NCI-H2107 (cell line): ENCODE data around the gene GAMT.

Experiments
- DNase-seq: peaks from one replicate; lab custom pipeline; 2025; lab: John Stamatoyannopoulos, UW

GAMT gene

GRCh38 chr19:1384085-1384462 is 17.3 kb downstream of the GAMT start:
- no peak for DNase-seq

- peak; percentile 75 for DNase-seq
Measured at GRCh38 chr19:1383312-1384084, 17.8 kb downstream of the GAMT start, which contains the start of gene NDUFS7. Gene NDUFS7 (plus strand): TSS chr19:1383907. CDS start chr19:1383927, 20 bp downstream.

- DNase-seq, result no peak
Measured at GRCh38 chr19:1383017-1383311, 18.4 kb downstream of the GAMT start.

GRCh38 chr19:1382250-1382649 is 19.1 kb downstream of the GAMT start:
- DNase-seq, result no peak

GRCh38 chr19:1379961-1380489 is 21.3 kb downstream of the GAMT start:
- DNase-seq, result no peak

DNA sequence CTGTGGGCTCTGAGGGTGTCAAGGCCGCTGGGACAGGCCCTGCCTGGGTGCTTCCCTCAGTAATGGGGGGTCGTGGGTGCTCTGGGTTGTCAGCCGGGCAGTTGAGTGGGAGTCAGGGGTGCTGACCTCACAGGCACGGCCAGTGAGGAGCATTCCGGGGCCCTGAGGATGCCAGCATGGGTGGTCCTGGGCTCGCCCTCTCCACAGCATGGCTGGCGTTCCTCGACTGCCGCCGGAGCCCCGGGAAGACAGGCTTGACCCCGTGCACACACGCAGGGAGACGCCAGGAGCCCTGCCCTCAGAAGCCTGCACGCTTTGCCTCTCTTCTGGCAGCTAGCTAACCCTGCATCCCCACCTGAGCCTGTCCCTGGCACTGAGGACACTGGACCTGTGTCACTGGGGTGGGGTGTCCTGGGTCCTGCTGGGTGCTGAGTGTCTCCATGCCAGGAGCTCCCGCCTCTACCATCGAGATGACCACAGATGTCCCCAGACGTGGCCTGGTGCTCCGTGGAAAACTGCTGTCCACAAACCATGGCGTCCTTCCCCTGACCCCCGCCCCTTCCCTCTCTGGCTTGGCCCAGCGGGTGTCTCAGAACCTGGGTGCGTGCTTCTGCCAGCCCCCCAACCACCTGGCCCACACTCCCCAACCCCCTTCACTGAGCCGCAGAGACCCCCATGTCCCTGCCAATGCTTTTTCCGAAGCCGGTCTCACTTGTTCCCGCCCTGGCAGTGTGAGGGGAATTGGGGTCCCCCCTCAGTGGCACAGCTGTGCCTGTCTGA is 22.0 kb downstream of the GAMT start:
- DNase-seq, result no peak

- DNase-seq, result no peak
Measured at GRCh38 chr19:1377965-1378785, 23.2 kb downstream of the GAMT start.

GRCh38 chr19:1377176-1377964 is 24.0 kb downstream of the GAMT start:
- no peak for DNase-seq

DNA sequence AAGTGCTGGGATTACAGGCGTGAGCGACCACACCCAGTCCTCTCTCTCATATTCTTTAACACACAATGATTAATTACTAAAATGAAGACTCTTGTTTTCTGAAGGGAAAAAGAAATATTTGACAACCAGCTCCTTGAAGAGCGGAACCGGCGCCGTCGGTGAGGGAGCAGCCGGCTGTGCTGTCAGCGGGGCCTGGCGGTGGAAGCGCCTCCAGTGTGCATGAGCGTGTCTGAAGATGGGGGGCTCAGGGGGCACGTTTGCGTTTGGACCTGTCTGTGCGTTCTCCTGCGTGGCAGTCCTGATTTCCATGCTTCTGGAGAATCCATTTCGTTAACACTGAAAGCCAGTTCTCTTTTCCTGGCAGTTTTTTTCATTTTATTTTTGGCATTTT is 24.9 kb downstream of the GAMT start:
- no peak for DNase-seq

- DNase-seq, result no peak
Measured at GRCh38 chr19:1374250-1374577, 27.1 kb downstream of the GAMT start.

- DNase-seq, result no peak
Measured at GRCh38 chr19:1373534-1374249, 27.6 kb downstream of the GAMT start.

GRCh38 chr19:1373042-1373533 is 28.3 kb downstream of the GAMT start:
- DNase-seq, result no peak

DNA sequence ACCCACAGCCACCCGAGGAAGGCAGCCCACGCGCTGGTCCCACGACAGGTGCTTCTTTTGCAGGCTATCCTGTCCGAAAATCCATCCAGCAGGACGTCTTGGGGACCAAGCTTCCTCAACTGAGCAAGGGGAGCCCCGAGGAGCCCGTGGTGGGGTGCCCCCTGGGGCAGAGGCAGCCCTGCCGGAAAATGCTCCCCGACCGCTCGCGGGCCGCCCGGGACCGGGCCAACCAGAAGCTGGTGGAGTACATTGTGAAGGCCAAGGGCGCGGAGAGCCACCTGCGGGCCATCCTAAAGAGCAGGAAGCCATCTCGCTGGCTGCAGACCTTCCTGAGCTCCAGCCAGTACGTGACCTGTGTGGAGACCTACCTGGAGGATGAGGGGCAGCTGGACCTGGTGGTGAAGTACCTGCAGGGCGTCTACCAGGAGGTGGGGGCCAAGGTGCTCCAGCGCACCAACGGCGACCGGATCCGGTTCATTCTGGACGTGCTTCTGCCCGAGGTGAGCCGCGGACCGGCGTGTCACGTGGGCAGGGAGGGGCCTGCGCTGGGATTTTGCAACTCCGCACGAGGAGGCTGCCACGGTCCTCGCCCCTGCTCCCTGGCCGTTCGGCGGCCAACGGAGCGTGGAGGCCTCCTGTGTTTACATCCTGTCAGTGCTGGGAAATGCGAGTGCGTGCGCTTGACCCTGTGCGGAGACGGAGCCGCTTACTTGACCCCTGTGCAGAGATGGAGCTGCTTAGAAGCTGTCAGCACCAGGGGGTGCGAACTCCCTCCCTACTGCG is 30.6 kb downstream of the GAMT start:
- DNase-seq, result no peak

DNA sequence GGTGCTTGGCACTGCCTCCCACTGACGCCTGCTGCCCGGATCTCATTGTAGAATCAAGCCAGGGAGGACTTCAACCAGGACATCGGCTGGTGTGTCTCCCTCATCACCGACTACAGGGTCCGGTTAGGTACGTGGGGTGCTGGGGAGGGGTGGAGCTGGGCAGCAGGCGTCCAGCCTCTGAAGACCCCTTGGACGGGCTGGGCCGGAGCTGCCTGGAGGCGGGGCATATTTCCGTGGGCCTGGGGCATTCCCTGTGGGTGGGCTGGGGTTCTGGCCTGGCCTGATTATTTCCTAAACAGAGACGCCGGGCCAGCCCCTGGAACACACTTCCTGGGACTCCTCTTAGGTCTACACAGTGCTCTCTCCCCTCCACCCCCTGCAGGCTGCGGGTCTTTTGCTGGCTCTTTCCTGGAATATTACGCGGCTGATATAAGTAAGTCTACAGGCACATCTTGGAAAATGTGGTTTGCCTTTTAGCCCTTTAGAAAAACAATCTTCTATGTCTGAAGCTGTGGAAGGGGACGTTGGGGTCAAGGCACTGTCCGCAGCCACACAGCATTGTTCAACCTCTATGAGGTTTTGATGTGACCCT is 32.0 kb downstream of the GAMT start:
- DNase-seq, result no peak

DNA sequence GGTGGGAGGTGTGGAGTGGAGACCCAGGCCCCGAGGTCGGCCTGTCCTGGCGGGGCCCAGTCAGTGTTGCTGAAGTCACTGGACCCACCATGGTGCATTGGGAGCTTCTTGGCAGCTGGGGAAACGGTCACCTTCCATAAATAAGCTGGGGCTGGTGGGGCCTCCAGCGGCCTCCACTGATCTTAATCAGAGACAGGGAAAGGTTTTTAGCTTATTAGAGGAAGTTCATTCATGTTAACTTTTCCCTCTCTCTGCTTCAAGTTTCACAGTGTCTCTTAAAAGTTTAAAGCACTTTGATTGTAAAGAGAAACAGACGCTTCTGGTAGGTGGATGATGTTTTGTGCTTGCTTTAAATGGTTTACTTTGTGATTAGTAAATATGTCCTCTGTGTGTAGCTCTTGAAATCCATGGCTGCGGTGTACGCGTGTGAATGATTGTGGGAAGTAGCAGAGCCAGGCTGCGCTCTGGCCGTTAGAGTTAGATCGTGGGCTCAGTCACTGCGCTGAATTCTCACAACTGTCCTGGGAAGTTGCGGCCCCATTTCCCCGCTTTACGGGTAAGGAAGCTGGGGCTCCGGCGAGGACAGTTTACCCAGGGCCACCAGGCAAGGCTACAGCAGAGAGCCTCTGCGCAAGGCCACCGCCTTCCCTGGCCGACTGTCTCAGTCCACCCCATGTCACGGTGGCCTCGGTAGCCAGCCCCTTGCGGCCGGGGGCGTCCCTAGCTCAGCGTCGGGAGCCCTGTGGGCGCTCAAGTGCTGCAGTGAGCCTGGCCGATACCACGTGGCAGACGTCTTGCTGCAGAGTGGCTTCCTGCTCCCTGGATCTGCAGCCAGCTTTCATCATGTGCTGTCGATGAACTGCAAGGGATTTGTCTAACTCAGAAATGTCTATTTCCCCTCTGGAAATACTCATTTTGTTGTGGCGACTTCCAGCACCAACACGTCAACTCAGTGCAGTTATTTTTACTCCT is 34.2 kb downstream of the GAMT start:
- DNase-seq, result no peak

DNA sequence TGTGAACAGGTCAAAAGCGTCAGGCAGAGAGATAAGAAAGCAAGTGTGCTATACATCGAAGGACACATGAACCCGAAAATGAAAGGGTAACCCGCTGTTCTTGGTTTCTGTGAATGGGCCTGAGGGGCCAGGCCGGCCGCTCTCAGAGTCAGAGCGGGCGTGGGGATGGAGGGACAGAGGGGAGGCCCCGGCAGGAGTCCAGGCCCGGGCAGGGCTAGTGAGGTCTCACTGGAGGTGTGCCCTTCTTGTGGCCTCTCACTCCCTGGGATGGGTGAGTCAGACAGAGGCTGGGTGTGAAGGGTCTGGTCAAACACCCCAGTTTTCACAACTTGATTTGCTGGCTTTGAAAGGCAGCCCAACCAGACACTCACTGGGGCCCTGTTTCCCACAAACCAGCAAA is 35.0 kb downstream of the GAMT start:
- no peak for DNase-seq

GRCh38 chr19:1365319-1366269 is 35.7 kb downstream of the GAMT start:
- DNase-seq, result no peak
